ENCODE results near the gene WRAP73.

DNA sequence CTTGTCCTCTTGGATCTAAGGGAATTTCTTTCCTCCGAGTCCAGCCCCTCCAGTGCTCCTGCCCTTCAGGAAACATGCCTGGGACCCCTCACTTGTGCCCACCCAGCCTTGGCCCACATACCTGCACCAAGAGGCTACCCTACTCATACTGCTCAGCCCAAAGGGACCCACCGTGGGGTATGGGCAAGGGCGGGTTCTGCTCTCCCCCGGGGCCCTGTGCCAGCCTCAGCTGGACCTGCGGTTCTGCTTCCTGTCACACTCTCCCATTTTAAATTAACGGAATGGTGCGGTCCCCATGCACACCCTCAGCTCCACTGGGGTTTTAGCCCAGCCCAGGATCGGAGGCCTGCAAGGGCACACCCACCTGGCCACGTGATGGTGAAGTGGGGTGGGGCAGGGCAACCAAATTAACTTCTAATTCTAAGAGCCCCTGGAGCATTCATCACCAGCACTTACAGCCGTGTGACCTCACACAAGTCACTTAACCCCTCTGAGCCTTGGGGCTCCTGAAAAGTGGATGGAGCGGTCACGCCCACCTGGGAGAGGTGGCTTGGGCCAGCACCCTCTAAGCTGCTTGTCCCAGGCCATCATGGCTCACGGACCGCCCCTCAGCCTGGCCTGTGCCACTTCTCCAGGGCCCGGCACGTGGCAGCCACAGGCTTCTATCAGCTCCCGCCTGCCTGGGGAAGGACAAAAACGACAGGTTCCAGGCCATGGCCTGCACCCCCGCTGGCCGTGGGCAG is 30.8 kb upstream of the WRAP73 start:
- TF ChIP-seq, protein P1, sequence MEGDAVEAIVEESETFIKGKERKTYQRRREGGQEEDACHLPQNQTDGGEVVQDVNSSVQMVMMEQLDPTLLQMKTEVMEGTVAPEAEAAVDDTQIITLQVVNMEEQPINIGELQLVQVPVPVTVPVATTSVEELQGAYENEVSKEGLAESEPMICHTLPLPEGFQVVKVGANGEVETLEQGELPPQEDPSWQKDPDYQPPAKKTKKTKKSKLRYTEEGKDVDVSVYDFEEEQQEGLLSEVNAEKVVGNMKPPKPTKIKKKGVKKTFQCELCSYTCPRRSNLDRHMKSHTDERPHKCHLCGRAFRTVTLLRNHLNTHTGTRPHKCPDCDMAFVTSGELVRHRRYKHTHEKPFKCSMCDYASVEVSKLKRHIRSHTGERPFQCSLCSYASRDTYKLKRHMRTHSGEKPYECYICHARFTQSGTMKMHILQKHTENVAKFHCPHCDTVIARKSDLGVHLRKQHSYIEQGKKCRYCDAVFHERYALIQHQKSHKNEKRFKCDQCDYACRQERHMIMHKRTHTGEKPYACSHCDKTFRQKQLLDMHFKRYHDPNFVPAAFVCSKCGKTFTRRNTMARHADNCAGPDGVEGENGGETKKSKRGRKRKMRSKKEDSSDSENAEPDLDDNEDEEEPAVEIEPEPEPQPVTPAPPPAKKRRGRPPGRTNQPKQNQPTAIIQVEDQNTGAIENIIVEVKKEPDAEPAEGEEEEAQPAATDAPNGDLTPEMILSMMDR (conservative IDR thresholded peaks at IDR 0.05; ENCODE audit: low read depth, low read length), result no peak
- no peak for TF ChIP-seq EZH2phosphoT487 (IDR thresholded peaks at IDR 0.05; ENCODE audit: borderline replicate concordance, low read length)

Measured in PC-3 (cell line).